Measurements from ENCODE around the gene SLC8B1.

DNA sequence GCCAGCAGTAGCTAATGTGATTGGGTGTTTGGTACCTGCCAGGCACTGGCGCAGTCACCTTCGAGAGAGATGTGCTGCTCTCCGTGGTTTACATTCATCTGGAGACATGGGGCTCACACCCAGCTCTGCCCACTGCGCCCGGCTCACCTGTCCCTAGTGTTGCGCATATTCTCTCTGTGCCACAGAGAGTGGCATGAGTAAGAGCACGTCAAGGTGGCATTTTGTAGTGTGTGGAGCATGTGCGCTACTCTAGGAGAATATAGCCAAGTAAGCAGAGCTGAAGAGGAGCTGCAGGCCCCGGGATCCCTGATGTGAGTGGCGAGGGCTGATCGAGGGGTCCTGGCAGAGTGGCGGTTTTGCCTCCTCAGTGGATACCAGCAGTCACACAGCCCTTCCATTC is 66.8 kb downstream of the SLC8B1 start:
- TF ChIP-seq, protein P1, sequence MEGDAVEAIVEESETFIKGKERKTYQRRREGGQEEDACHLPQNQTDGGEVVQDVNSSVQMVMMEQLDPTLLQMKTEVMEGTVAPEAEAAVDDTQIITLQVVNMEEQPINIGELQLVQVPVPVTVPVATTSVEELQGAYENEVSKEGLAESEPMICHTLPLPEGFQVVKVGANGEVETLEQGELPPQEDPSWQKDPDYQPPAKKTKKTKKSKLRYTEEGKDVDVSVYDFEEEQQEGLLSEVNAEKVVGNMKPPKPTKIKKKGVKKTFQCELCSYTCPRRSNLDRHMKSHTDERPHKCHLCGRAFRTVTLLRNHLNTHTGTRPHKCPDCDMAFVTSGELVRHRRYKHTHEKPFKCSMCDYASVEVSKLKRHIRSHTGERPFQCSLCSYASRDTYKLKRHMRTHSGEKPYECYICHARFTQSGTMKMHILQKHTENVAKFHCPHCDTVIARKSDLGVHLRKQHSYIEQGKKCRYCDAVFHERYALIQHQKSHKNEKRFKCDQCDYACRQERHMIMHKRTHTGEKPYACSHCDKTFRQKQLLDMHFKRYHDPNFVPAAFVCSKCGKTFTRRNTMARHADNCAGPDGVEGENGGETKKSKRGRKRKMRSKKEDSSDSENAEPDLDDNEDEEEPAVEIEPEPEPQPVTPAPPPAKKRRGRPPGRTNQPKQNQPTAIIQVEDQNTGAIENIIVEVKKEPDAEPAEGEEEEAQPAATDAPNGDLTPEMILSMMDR (IDR thresholded peaks at IDR 0.05), result no peak
- no peak for TF ChIP-seq POLR2AphosphoS5 (IDR thresholded peaks at IDR 0.05; ENCODE audit: insufficient read depth in 1 of 2, low read depth in 1 of 2)

All from vagina (tissue), 2 donors.